ENCODE data around the gene NTM.

Gene NTM

DNA sequence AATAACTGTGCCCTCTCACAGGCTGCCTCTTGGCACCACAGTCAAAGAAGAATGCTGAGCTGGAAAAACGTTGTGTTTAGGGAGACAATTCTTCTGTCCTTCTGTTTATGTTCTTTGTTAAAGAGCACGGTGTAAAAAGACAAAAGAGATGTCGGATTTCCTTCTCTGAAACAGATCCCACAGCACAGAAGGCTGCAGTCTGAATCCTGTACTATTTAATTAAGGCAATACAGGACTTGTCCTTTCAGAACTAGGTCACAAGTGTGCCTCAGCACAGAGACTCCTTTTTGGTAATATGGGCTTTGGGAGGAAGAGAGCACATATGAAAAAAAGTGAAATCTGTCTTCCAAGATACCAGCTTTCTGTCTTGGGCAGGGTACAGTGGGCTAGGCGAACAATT, 201.2 kb downstream of the NTM start:
- no peak for DNase-seq

DNA sequence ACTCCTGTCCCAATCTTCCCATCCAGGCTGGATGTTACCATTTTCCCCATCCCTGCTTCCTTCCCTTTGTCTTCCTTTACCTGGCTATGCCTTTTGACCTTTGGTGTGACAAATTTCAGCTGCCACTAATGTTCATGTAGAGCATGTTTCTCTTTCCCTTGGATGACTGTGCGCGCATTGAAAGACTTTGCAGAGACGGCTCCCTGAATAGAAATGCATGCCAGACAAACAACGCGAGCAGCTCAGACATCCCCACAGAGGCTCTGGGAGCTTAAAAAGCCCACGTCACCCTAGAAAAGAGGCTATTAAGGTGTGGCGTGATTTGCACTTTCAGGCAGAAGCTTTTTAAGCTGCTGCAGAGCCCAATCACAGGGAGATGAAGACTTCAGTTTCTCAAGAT, 202.0 kb downstream of the NTM start:
- DNase-seq = no peak

DNA sequence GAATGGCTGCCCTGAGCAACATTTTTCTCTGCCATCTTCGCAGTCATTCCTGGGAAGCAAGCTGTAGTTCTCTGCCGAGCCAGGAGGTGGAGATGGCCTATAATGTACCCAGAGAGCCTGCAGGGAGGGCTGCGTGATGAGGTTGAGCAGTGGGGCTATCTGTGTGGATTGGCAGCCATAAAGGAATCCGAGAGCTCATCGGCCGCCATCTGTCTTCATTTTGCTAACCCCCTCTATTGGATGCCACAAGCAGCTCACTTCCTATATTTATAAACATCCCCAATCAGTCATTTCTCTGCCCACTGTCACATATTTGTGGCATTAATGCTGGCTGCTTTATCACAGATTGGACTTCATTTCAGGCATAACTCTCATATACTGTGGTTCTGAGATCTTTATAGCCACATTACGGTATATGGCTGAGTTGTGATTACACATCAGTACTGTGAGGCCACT, 209.5 kb downstream of the NTM start:
- DNase-seq = peak in 1 of 2 experiments; percentile 17

DNA sequence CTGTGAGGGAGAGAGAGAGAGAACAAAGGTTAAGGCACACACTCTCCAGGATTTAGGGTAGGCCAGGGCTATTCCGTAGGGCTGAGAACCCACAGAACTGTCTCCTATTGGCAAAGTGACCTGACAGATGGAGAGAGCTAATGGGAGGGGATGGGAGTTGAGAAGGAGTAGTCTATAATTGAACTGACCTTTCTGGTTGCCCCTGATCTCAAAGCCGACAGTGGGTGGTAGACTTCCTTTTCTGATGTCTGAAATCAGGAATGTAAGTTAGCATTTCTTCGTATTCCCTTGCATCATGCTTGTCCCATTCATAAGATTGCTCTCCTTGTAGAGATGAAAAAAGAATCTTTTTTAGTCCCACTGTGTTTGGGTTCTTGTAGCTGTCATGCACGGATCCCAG, 210.1 kb downstream of the NTM start:
- DNase-seq = no peak

DNA sequence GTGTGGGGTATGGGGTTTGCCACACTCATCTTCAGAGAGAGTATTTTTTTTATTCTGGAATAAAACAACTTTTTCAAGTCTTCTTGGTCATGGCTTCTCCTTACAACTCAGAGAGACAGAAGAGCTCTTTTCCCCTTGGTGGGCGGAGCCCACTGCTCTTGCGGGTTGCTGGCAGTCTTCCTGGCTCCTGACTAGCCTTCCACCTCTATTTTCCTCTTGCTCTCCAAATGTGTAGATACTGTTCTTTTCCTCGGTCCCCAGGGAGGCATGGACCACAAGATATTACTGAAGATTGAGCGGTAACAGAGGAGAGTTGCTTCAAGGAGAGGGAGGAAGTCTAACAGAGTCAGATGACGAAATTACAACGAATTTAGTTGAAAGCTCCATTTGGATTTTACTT, 210.6 kb downstream of the NTM start:
- no peak for DNase-seq

DNA sequence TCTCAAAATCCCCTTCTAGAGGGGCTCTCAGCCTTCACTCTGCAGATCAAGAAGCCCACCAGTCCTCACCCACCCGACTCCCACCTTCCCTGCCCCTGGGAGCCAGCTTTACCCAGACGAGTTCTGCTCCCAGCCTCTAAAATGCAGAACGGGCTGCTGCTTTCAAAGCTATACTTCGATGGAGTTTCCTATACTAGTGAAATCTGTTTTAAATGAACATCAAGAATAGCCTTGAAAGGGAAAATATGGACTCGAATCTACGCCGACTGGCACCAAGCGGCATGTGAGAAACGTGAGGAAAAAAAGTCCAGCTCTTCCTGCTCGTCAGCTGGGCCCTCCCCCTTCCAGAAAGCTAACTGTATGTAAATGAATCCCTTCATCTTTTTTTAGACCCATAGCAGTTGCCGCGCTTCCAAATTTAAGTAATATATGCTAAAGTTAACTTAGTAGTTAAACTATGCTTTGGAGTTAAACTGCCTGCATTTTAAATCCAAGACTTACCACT, 211.7 kb downstream of the NTM start:
- no peak for DNase-seq

DNA sequence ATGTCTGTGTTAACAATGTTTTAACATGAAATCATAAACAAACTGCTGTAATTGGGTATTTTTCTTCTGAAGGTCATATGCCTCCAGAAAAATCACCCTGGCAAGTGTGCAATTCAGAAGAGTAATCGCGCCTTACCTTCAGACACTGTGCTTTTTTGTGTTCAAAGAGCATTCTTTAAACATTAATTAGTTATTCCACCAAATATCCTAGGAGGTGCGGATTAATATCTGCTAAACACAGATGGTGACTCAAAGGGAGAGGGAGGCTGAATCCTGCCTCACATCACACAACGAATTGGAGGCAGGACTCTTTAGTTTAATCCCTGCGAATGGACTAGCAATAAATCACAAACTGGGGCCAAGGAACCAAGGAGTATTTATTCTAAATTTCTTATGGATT, 213.0 kb downstream of the NTM start:
- no peak for DNase-seq

DNA sequence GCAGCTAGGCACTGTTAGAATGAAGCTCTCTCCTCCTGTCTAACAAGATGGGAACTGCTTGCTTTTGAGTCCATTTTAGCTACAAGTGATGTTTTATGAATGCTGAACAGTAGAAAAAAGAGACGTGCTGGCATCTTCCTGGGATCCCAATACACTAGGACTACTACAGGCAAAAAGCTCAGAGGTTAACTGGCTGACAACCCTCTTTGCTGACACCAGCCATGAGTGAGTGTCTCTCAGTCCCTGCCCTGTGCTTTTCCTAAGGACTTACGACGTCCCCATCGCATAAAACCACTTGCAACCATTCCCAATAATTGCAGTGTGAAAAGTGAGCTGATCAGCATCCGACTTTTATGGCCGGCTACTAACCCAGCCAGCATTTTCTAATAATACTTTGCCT, 213.5 kb downstream of the NTM start:
- DNase-seq = no peak

DNA sequence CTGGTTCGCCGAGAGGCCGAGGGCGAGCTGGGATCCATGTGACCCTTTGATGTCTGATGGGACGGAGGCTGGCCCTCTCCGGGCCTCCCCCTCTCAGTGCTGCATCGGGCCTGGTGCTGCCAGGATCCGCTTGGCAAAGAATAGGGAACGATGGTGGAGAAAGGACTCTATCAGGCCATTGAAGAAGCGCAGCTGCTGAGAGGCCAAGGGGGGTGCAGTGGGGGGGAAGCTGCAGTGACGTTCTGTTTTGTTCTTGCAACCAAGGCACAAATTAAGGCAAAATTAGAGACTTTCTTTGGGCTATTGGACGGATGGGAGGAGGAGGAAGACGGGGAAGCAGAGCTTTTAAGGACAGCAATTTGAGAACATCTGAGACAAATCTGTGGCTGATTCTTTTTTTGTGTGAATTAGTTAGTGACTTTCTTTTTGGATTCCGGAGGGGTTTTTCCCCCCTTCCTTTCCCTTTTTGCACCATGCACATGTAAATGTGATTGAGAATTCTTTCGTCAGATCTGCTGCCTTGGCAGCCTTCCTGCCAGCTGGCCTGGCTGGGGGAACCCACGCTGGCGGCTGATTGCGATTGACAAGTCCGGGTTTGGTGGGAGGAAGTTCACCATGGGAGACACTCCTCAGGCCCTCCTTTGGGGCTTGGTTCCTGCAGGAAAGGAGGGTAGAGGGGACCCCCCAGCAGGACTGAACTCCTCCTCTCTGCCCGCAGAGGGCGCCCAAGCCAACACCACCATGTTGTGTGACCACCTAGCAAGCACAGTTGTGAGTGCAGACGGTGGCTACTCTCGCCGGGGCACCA, 214.6 kb downstream of the NTM start:
- no peak for DNase-seq

DNA sequence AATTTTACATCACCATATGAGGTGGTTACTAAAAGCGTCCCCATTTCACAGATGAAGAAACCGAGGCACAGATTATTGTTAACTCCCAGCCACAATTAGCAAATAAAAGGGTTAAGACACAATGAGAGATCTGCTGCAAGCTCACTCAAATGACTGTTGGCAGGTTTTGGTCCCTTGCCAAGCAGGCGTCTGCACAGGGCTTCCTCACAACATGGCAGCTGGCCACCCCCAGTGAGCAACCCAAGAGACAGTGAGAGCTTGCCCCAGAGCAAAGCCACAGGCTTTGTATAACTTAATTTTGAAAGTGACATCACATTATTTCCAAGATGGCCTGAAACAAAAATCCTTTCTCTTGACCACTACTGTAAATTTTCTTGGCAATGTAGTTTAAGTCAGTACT, 217.6 kb downstream of the NTM start:
- no peak for DNase-seq

DNA sequence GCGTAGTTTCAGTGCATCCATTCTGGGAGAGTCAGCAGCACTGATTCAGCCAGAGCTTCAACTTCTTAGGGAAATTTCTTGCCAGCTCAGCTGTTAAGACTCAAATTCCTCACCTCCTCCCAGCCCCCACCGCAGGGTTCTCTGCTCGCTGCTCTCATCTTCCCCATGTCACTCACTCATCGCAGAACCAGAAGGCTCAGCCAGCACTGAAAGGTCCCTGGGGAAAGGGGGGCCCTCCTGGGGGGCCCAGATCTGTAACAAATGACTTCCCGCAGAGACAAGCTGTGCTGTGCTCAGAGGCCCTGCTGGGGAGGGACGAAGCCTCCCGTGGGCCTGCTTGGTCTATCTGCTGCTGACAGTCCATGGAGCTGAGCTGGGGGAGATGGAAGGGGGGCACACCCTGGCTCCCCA, 220.6 kb downstream of the NTM start:
- no peak for DNase-seq

DNA sequence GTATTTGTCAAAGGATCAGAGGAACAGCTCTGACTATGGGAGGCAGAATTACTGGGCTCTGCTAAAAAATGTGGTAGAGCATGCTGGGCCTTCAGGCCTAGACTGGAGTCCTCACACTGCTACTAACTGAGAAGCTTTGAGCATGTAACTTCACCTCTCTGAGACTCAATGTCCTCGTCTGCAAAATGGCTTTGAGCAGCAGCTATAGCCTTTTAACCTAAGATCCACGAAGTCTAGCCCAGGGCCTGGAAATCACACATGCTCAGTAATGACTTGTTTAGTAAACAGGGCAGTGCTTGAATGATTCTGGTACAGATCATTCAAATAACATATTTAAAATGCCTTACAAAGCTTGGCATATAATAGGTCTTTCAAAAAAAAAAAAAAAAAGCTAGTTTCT, 221.7 kb downstream of the NTM start:
- DNase-seq = no peak

DNA sequence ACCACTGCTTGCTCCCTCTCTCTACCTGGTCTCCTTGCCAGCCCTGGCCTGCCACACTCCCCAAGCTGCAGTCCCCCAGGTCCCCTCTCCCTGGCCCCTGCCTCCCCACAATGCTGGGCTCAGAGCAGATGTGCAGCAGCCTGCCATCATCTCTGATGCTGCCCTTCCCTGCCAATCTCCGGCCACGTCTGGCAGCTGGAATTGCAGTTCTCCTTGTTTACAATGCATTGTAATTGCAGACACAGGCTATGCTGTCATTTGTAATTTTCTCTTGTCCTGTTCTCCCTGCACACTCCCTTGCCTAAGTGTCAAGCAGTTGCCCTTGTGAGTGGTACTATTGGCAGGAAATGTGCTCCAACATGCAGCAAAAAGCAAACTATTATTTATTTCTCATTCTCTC, 222.3 kb downstream of the NTM start:
- DNase-seq = no peak

DNA sequence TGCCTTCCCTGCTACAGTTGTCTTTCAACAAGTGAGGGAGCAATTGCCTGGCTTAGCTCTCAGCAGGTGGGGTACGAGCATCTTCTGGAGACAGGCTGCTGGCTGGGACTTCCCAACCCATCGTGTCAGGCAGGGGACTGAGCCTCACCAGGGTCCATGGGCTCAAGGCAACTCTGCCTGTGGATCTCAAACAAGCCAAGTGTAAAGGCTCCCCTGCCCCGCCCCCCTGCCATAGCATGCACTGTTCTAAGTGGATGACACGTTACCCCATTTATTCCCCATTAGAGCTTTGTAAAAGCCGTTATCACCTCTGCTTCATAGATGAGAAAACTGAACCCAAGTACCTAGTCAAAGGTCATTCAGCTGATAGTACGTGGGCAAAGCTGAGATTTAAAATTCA, 222.9 kb downstream of the NTM start:
- no peak for DNase-seq

DNA sequence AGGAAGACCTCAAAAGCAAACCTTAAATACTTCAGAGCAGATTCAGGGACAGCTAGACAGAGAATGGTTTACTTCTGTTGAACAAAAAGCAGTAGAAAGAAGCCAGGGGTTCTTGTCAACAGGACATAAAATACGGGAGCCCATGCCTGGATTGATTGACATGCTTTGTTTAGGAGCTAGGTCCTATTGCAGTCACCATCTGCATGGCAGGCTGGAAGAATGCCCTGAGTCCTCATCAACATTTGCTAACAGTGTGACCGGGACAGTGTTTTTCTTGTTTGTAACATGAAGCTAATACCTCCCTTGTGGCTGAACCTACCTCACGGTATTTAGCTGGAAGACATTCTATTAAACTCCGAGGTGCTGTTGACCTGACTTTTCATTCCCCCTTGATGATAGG, 225.4 kb downstream of the NTM start:
- DNase-seq = no peak

DNA sequence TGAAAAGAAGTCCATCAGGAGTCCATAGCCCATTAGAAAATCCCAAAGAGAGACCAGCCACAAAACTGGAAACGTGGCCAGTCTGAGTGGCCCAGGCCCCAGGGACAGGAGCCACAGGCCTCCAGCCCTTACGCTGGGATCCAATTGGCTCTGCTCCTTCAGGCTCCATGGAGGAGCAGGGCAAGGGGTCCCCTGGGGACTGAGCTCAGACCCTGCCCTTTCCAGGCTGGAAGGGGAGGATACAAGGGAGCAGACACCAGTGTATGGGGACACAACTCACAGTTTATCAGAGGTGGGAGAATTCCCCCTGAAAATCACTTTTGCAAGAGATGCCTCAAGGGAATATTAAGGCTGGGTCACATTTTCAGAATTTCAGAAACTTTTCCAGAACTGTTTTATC, 227.5 kb downstream of the NTM start:
- DNase-seq = no peak

DNA sequence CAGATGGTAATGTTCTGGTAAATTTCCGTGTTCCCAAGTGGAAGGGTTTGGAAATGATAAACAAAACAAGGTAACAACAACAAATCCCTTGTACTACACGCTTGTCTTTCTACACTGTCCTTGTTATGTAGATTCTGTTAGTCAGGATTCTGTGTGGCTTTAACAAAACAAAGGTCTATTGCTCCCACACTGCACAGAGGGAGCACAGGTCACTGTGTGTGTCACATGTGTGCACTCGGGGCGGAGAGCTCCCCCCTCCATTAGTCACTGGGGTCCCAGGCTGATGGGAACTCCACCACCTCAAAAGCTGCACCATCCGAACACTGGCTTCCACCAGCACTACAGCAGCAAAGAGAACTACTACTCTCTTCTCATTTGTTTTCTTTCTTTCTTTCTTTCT, 227.9 kb downstream of the NTM start:
- no peak for DNase-seq

DNA sequence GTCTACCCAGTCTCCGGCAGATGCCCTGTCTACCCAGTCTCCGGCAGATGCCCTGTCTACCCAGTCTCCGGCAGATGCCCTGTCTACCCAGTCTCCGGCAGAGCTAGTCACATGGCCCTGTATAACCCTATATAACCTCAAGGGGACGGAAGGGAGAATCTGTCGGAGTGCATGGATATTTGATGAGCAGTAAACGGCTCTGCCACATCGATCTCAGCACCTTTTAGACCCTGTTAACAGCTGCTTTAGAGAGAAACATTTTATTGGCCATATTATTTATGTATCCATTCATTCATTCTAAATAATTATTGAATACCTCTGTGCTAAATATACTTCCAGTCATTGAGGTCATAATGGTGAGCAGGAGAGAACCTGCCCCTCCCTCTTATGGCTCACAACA, 228.9 kb downstream of the NTM start:
- DNase-seq = no peak

DNA sequence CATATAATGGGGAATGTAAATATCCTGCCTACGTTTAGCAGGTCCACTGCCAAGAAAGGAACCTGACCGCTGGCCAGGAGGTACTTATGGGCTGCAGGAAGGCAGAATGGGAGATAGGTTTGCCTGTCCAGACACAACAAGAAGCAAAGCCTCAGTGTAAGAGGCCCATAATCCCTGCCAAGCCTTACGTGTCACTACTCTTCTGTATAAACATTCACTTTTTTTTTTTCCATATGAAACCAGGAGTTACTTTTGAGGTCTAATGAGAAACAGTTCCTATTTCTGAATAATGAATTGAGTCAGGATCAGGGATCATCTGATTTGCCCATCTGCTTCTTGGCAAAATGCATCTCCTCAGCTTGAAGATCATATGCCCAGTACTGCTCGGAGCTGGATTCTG, 230.2 kb downstream of the NTM start:
- DNase-seq = no peak

DNA sequence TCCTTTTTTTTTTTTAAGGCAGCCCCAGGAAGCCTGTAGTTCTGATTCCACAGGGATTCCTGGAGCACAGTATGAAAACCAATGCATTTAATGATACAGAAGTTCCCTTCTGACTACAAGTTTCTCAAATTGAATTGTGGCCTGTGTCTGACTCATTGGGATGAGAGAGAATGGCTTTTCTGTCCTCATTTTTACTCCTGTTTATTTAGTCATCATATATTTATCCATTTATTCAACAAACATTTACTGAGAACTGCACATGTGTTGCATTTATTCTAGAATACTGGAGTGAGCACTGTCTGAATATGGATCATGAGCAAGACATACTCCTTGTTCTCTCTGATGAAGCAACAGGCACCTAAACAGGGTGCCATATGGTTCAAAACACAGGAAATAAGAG, 231.2 kb downstream of the NTM start:
- no peak for DNase-seq

DNA sequence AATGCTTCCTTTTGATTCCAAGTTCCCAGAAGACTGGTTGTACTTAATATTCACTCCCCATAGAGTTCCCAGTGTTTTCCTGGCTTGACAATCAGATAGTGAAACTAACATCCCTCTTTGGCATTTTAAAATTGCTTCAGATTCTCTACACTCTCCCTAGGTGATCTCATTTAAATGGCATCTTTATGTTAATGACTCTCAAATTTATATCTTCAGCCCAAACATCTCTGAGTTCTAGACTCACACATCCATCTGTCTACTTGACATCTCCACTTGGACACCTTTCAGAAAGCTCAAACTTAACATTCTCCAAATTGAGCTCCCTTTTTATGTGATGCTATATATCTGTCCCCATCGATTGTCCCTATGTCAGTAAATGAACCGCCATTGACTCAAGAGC, 232.0 kb downstream of the NTM start:
- DNase-seq = no peak

DNA sequence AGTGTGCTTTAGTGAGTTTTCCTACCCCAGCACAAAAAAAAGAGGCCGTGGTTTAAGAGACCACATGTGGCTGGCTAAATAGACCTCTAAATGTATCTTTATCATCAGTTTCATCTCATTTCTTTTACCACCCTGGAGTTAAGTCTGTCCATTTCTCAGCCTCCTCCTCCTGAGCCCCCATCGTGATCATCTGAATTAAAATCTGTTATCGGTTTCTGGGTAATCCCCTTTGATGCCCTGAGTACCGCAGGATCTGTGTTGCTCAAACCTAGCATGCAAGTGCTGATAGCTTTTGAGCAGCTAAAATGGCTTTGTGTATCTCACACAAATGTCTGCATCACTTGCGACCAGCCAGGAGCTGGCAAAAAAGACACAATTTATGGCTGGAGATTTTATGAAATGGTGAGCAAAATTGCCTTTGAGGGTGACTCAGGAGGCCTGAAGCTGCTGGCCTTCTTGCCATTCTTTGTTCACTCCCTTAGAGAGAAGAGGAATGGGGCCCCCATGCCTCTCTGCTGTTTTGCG, 236.5 kb downstream of the NTM start:
- DNase-seq = no peak

DNA sequence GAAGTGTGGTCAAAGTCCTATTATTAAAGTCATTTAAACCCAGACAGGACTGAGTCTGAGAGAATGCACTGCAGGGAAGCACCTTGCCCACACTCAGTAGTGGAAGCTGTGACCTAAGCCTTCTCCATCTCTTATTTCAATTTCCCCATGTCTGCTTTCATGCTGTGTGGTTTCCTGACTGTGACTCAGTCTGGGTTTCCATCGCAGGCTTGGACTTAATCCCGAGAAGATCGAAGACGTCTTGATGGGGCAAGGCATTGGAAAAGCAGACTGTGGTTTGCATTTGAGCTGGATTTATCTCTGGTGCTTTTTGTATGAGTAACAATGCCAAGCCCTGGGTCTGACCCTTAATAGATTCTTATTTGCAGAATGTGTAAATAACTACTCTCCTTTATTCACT, 238.9 kb downstream of the NTM start:
- DNase-seq = no peak

DNA sequence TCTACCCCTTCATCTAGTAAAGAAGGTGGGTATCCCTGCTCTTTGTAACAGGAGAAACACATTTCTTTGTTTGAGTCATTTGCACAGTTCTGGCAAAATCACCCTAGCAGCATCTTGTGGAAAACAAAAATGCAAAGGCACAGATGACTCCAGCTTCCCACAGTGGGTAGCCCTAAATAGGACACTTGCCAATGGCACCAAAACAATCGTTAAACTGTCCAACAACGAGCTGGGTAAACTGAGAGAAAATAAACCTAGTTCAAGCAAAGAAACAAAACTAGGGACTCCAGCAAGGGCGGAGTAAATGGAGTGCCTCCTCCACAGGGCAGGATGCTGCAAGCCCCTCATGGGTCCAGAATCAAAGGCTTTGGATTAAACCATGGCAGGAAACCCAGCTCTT, 239.5 kb downstream of the NTM start:
- DNase-seq = no peak

DNA sequence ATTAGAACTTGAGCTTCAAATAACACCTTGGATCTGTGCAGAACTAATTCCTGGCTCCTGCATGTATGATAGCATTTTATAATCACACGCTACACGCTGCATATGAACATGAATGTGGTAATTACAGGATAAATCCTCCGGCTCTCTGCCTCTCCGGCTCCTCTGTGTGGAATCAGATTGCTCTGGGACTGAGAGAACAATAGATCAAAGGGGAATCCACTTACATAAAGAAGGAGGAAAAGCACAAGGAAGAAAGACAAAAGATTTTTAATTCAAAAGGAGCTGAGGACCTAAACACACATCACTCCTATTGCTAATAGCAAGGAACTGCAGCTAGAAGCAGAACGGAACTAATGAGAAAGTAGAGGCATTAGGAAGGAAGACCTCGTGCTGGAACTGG, 240.9 kb downstream of the NTM start:
- no peak for DNase-seq

Measured in activated T-cell treated with anti-CD3 and anti-CD28 coated beads, Interleukin-2, amount 50 U/mL, for 48 hours (primary cell).